HepG2 (cell line): ENCODE results near the gene IQGAP2. TPM values are rescaled to one million over a fixed set of nuclear protein-coding genes. Genes with fewer than 3 reads are reported as not detected.
A peak's percentile ranks its signal among the peaks of the same experiment; 100 is the strongest.

Experiments used
- ATF1 ChIP-seq: IDR thresholded peaks from 2 replicates; pipeline ENCODE4 v1.6.1; 2016; ENCODE audit warnings: mild to moderate bottlenecking, control low read depth
- CBX1 ChIP-seq: IDR thresholded peaks from one replicate; pipeline ENCODE4 v1.6.1; 2016; ENCODE audit warnings: antibody characterized with exemption, low read depth
- DMAP1 ChIP-seq: IDR thresholded peaks from 2 replicates; pipeline ENCODE4 v1.6.1; 2016
- ETV5 ChIP-seq: IDR thresholded peaks from 2 replicates; pipeline ENCODE4 v1.6.1; 2018; ENCODE audit warnings: missing biosample characterization, missing genetic modification reagents, inconsistent platforms, borderline replicate concordance
- HMGXB3 ChIP-seq: sonication (generic); formaldehyde crosslinking; IDR thresholded peaks from 2 replicates; pipeline ENCODE4 v1.4.0; 2020; ENCODE audit warnings: missing genetic modification reagents, borderline replicate concordance
- LCORL ChIP-seq, 2 experiments: fragments of 450-650 bp in 1 of 2; sonication (generic) in 1 of 2; formaldehyde crosslinking in 1 of 2; IDR thresholded peaks; 2 replicates each; pipeline versions ENCODE4 v1.5.0 to v1.6.1; 2017 to 2020; ENCODE audit warnings: antibody characterized with exemption in 1 of 2, missing genetic modification reagents in 1 of 2
- NFIC ChIP-seq: IDR thresholded peaks from 2 replicates; pipeline ENCODE4 v1.6.1; 2012; ENCODE audit warnings: mild to moderate bottlenecking, low read length, inconsistent platforms
- PATZ1 ChIP-seq: sonication (generic); formaldehyde crosslinking; IDR thresholded peaks from 2 replicates; pipeline ENCODE4 v1.4.0; 2020; ENCODE audit warnings: missing genetic modification reagents
- ZNF280D ChIP-seq: sonication (generic); formaldehyde crosslinking; IDR thresholded peaks from 2 replicates; pipeline ENCODE4 v1.5.1; 2020; ENCODE audit warnings: mild to moderate bottlenecking, missing genetic modification reagents
- ZNF687 ChIP-seq: sonication (generic); formaldehyde crosslinking; IDR thresholded peaks from 2 replicates; pipeline ENCODE4 v1.5.1; 2020; ENCODE audit warnings: mild to moderate bottlenecking, missing genetic modification reagents, moderate library complexity
- ZNF704 ChIP-seq: sonication (generic); formaldehyde crosslinking; IDR thresholded peaks from 2 replicates; pipeline ENCODE4 v1.8.1; 2023; ENCODE audit warnings: mild to moderate bottlenecking, inconsistent platforms, moderate library complexity, missing genetic modification reagents, borderline replicate concordance
- polyA plus RNA-seq, 8 experiments: library from polyadenylated mRNA; depleted of rRNA in 3 of 8; stranded (reverse) in 7 of 8; unstranded in 1 of 8; fragments of >200 nt; fragmentation: Illumina TruSeq in 4 of 8; extraction: Trizol in 4 of 8; gene quantifications; 2 replicates each; pipeline versions ENCODE4 v1.2.1 to v1.2.3, GENCODE V29; 2011 to 2016; ENCODE audit warnings: low read depth in 4 of 8, missing spikeins in 1 of 8, mixed read lengths in 1 of 8; ENCODE audit not compliant: insufficient read depth in 1 of 8
- total RNA-seq, 5 experiments: library from RNA; depleted of rRNA; stranded (reverse); fragments of >200 nt; fragmentation: Illumina TruSeq; extraction: Trizol; gene quantifications; 2 replicates each; pipeline ENCODE4 v1.2.3, GENCODE V29; 2016; ENCODE audit warnings: low read depth in 1 of 5

Gene IQGAP2
- total and polyA plus RNA-seq, 2 of the 13 experiments (the other 11 are each of a cell fraction or from before 2014, with no cell fraction given) = 35.2 to 83.3 TPM

- TF ChIP-seq LCORL (IDR thresholded peaks at IDR 0.05) (no peak), LCORL (CRISPR knock-in tag; IDR thresholded peaks at IDR 0.05) (peak; percentile 93), ZNF704 (CRISPR knock-in tag) (no peak; the same call in 1 of the 2 replicates), ZNF687 (CRISPR knock-in tag) (peak; percentile 96), HMGXB3 (peak; percentile 90), CBX1 (peak; percentile 84), PATZ1 (no peak; the same call in none of the 2 replicates), ATF1 (CRISPR knock-in tag) (no peak), DMAP1 (CRISPR knock-in tag) (peak; percentile 98), NFIC (peak; percentile 76; the same call in 1 of the 2 replicates), ETV5 (peak; percentile 95), ZNF280D (peak; percentile 95)
Measured at GRCh38 chr5:76404223-76405211, 1.4 kb downstream of the IQGAP2 start (continued).
